CD1c-positive myeloid dendritic cell (primary cell): Measurements from ENCODE around the gene OR1J2.
"Not testable (repeated sequence)": the region's sequence is repeated elsewhere in the genome, so short reads cannot be mapped to it uniquely, and the experiment has no call there.

ENCODE experiments used
- DNase-seq: peaks from one replicate; pipeline ENCODE4 v3.0.0-alpha.2; 2016; ENCODE audit errors: extremely low spot score

The OR1J2 gene

DNA sequence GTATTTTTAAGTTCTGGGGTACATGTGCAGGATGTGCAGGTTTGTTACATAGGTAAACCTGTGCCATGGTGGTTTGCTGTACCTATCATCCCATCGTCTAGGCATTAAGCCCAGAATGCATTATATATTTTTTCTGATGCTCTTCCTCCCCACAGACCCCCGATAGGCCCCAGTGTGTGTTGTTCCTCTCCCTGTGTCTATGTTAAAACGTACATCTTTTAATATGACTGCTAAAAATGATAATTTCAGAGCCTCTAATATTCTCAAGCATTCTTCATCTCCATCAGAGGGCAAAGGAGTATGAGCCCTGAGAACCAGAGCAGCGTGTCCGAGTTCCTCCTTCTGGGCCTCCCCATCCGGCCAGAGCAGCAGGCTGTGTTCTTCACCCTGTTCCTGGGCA is at the start of gene OR1J2:
TSS of gene OR1J2 (plus strand) at position 301 of the 400 bp plus-strand sequence. CDS start at position 301, 0 bp downstream.
- DNase-seq, result no peak

DNA sequence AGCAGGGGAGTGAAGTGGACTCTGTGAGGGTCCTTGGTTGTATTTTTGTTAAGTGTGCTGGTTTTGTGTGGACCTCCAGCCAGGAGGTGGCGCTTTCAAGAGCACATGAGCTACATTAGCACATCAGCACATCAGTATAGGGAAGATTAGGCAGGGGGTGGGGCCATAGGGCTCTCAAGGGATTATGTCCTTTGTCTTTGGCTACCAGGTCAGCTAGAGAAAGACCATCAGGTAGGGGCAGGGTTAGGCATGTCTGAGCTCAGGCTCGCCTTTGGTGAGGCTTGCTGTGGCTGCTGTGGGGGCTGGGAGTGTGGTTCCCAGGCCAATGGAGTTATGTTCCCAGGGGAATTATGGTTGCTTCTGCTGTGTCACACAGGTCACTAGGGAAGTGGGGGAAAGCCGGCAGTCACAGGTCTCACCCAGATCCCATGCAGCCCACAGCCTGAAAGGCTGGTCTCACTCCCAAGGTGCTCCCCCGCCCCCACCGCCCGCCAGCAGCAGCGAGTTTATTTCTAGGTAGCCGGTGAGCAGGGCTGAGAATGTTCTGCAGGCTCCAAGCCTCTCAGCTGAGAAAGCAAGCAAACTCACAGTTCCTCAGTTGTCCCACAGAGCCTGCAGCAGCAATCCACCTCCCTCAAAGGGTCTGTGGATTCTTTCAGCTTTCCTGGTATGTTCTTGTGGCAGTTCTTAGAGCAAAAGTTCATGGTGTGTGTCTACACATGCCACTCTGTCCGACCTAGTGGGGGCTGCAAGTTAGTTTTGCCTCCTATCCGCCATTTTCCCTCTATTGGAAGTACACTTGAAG is 46.6 kb upstream of the OR1J2 start:
- peak; percentile 10 for DNase-seq

GRCh38 chr9:122464633-122465567 is 45.7 kb upstream of the OR1J2 start:
- peak; percentile 77 for DNase-seq

- no peak for DNase-seq
Observed at GRCh38 chr9:122466456-122466855, 44.1 kb upstream of the OR1J2 start.

DNA sequence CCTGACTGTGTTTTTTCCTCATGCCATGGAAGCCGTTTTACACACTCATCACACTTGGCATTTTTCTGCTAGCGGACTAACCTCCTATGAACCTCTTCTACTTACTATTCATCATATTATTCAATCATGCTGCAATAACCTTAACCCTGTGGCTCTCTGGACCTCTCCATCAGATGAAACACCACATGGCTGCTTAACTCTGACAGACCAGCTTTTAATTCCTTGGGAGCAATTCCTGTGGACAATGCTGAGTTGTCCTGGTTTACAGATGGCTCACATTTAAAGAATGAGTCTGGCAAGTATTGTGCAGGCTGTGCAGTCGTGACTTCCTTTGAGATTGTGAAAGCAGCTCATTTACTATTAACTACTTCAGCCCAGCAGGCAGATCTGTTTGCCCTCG is 41.9 kb upstream of the OR1J2 start:
- no peak for DNase-seq

DNA sequence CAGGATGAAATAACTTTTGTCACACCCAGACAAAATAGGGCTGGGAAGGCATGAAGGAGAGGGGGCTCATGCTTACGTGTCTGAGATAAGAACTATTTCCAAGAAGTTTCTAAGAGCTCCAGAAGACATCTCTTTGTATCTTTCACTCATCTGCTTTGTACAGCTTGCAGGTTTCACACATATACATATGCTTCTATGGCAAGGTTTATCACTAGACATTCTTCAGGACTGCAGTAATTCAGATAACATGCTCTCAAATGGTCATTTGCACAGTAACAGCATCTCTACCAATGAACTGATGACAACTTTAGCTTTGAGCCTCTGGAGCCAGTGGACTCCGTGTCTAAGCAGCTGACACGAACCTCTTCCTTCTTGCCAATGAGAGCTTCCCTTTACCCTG is 36.0 kb upstream of the OR1J2 start:
- DNase-seq, result no peak

- no peak for DNase-seq
Observed at GRCh38 chr9:122475717-122476116, 34.9 kb upstream of the OR1J2 start.

- no peak for DNase-seq
Observed at GRCh38 chr9:122477346-122477745, 33.3 kb upstream of the OR1J2 start.

- no peak for DNase-seq
Observed at GRCh38 chr9:122477826-122478225, 32.8 kb upstream of the OR1J2 start, which contains the start of gene OR1J1. Gene OR1J1, minus strand, starts transcription at chr9:122477926. Its CDS starts 0 bp downstream, at chr9:122477926.

- DNase-seq, result no peak
Observed at GRCh38 chr9:122479062-122479461, 31.5 kb upstream of the OR1J2 start.

DNA sequence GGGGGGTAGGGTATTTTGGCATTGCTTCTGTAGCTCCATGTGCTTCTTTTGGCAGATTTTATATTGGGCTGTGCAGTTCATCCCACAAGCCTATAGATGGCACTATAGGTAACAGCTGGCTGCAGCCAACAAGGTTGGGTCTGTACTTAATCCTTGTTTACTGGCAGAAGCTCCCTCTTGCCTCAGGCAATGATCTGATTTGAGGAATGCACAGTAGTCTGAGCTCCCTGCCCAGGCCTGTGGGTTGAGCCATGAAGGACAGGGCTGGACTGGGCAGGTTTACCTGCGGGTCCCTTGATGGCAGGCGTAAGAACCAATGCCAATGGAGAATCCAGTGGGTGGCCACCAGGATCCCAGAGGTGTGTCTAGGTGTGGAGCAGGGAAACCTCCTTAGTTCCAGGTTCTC is 11.7 kb upstream of the OR1J2 start:
- DNase-seq, result peak; percentile 27

- no peak for DNase-seq
Observed at GRCh38 chr9:122506964-122507363, 3.6 kb upstream of the OR1J2 start.

DNA sequence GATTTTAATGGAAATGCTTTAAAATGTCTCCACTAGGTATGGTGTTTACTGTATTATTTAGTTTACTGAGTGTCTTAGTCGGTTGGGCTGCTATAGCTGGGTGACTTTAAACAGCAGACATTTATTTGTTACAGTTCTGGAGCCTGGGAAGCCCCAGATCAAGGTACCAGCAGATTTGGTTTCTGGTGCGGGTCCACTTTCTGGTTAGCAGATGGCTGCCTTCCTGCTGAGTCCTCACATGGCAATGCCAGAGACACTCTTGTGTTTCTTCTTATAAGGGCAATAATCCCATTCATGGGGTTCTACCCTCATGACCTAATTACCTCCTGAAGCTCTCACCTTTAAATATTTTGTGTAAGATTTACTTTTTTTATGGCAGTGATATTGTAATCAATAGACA is 7.6 kb downstream of the OR1J2 start:
- DNase-seq, result no peak

DNA sequence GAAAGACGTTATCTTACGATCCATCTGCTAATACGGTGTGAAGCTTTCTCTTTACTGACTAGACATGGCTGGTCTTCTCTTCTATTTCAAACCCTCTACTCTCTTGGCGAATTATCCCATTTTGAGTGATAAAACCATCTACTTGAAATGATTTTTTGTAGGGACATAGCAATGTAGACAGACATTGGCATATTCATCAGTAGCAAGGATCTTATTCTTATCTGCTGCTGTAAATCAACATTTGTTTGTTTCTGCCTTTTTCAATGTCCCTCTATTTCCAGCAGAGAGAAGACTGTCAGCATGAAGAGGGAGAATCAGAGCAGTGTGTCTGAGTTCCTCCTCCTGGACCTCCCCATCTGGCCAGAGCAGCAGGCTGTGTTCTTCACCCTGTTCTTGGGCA is 8.2 kb downstream of the OR1J2 start, which contains the start of gene OR1J4:
TSS of gene OR1J4 (plus strand) at position 301 of the 400 bp plus-strand sequence. CDS start at position 301, 0 bp downstream.
- DNase-seq, result no peak

DNA sequence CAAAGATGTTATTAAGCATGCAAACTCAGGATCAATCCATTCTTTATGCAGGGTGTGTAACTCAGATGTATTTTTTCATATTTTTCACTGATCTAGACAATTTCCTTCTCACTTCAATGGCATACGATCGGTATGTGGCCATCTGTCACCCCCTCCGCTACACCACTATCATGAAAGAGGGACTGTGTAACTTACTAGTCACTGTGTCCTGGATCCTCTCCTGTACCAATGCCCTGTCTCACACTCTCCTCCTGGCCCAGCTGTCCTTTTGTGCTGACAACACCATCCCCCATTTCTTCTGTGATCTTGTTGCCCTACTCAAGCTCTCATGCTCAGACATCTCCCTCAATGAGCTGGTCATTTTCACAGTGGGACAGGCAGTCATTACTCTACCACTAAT is 8.8 kb downstream of the OR1J2 start:
- no peak for DNase-seq

DNA sequence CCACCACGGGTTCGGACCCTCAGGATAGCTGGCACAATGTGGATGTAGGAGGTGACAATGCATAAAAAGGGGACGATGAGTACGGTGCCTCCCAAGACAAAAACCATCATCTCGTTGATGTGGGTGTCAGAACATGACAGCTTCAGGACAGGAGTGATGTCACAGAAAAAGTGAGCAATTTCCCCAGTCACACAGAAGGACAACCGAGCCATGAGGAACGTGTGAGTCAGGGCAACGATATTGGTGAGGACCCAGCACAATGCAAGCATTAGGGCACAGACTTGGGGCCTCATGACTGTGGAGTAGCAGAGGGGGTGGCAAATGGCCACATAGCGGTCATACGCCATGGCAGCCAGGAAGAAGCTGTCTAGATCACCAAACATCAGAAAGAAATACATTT is 16.0 kb downstream of the OR1J2 start:
- no peak for DNase-seq

- DNase-seq, result no peak
Observed at GRCh38 chr9:122527193-122527592, 16.6 kb downstream of the OR1J2 start, which contains the start of gene OR1N1. Gene OR1N1, minus strand, starts transcription at chr9:122527293. Its CDS starts 0 bp downstream, at chr9:122527293.

- not testable (repeated sequence) for DNase-seq
Observed at GRCh38 chr9:122531157-122531556, 20.6 kb downstream of the OR1J2 start.

DNA sequence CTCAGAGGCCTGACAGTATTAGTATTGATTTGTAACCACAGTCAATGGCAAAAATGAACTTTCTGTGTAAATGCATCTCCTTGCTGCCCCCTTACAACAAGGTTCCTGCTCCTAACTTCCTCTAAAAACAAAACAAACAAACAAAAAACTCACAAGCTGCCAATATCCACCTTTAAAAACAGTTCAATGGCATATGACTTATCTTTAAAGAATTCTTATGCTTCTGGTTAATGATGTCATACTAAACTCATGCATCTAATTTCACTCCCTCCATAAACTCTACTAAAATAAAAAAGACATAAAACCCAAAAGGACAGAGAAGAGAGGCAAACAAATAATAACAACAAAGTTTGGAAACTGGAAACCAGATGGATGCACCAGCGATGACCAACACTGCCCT is 25.5 kb downstream of the OR1J2 start:
- DNase-seq, result no peak

- not testable (repeated sequence) for DNase-seq
Observed at GRCh38 chr9:122537066-122537465, 26.5 kb downstream of the OR1J2 start.

DNA sequence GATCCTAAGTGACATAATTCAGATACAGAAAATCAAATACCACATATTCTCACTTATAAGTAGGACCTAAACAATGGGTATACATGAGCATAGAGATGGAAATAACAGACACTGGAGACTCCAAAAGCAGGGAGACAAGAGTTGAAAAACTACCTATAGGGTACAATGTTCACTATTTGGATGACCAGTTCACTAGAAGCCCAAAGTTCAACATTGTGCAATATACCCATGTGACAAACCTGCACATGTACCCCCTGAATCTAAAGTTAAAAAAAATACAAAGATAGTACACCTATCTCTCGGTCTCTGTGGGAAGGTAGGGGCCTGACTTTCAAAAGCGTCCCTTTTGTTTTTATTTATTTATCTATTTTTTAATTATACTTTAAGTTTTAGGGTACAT is 28.2 kb downstream of the OR1J2 start:
- DNase-seq, result no peak

DNA sequence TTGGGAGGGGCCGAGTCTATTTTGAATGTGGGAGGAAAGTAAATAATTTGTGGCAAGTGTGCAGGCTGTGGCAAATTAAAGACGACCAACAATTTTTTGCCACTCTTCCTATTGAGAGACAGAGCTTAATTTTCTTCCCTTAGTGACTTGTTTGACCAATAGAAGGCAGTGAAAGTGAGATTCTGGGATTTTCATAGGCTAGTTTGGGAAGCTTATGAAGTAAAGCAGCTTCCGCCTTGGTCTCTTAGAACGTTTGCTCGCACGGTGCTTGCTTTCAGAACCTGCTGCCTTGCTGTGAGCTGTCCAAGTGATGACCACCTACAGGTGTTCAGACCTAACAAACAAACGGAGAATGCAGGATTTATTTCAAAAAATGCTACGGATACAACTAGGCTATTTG is 35.6 kb downstream of the OR1J2 start:
- no peak for DNase-seq
